HG03060 (cell line): ENCODE data around the gene SYTL5.

Experiments
- ATAC-seq: cut with Tn5 transposase; IDR thresholded peaks from one replicate; pipeline ENCODE4 v1.9.1; 2021; ENCODE audit warnings: low read depth, moderate number of reproducible peaks; ENCODE audit not compliant: unreplicated experiment

Gene SYTL5

DNA sequence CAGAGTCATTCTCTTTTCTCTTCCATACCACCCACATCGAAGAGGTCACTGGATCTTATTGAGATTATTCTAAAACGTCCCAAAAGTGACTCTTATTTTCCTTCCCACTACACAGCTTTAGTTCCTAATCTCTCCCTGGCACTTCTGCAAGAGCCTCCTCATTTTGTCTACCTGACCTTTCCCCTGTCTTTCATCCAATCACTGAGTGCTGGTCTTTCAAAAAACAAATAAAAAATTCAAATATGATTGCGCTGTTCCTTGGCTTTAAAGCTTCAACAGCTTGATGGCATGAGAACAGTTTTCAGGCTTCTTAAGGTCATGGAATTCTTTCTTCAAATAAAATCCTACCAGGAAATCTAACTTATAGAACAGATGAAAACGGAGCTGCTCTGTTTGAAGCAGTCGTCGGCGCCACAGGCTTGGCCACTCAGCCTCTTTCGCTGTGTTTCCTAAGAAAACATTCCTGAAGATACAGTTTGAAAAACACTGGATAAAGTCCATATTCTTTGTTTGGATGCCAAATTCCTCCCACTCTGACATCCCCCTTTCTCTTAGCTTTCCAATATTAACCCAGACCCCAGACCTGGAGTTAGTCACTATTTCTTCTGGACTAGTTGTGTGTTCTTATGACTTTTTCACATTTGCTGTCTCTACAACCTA, 12.5 kb downstream of the SYTL5 start:
- no peak for ATAC-seq

DNA sequence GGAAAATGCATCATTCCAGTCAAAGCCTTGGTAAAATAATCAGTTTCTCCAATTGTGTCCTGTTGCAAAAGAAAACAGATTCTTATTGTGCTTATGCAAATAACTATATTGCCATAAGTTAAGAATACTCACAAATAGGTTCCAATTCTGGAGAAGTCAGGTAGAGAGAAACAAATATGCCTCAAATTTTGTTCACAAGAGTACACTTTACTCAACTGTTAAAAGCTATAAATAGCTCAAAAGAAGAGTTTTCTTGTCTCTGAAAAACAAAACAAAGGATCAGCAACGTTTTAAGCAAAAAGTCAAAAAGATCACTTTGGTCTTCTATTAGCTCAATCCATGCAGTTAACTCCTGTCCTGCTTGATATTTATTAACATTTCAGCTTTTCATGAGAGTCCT, 21.9 kb downstream of the SYTL5 start:
- ATAC-seq: no peak

GRCh38 chrX:38036466-38036865, 30.1 kb downstream of the SYTL5 start:
- ATAC-seq: no peak

DNA sequence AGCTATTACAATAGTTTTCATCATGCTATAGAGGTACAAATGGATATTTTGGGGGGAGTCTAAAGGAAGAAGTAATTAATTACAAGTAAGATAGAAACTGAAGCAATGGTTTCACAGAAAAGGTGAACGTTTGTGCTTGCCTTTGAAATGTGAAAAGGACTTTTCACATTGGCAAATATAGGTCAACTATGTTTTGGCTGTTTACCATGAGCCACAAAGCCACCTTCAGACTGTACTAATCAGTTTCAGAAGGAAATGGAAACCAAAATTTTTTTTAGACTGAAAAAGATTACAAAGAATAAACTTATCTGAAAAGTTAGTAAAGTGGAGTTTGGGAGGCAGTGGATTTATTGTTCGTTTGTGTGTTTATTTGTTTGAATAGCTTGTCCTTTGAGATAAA, 32.1 kb downstream of the SYTL5 start:
- no peak for ATAC-seq

DNA sequence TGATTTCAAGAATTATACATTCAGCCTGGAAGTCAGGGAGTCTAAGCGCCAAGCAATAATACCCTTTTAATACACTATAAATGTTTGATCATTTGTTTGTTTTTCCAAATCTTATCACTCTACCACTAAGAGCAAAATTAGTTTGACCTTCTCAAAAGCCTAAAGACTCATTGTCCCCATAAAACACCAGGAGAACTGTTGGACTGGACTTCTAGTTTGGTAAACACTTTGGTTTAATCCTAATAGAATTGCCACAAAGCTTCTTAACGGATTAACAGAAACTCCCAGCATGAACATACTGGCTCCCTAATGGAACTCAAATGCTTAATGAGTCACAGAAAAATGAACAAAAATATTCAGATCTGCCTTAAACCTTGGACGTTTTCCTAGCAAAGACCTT, 34.9 kb downstream of the SYTL5 start:
- no peak for ATAC-seq

DNA sequence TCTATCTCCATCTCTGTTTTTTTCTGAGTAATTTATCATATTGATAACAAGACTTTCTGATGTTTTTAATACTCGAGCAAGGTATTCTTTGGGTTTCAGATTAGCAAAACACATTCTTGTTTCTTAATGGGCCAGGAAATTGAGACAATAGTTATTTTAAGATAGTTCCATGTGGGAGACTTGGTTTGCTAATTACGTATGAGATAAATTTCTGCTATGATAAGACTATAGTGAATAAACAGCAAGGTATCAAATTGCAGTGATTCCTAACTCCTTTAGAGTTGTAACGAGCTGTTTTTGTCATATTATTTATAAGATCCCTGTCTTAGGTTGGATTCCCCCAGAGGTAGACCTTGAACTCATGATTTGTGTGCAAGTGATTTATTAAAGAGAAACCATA, 38.3 kb downstream of the SYTL5 start:
- ATAC-seq: no peak

DNA sequence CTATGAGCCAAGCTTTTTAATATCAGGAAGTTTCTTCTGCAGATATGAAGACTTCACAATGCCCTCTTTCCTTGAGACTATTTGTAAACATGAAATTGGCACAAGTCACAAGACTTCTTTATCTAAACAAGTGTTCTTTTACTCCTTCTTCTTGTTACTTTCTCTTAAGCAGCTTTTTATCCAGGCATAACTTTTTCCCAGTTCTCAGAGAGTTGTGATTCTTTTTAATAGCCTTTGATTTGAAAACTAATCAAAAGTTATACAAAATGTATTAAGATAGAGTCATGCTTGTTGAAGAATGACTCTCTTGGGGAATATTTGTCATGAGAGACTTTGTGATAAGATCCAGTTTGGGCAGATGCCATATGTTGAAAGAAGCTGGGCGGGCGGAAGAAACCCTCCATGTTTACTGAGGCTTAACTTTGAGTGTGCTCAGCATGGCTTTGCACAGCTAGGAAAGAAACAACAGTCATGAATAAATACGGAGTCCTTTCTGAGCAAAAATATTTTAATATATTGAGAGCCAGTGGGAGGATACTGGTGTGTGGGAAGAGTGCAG, 39.3 kb downstream of the SYTL5 start:
- ATAC-seq: no peak

DNA sequence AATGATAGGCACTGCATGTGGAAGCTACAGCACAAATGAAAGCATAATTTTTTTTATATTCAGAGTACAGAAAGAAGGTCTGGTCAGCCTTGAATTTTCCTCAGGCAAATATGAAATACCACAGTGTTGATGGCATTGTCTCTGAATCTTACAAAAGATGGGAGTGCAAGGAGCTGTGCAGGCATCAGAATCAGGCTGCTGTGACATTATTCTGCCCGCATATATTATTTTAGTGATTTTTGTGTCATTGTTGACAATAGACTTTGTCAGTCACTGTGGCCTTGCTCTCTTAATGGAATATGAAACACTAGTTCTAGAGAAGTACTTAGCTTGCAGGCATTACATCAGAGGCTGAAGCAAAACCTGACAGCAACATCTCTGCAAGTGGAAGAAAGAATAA, 42.5 kb downstream of the SYTL5 start:
- no peak for ATAC-seq

- ATAC-seq: no peak
These were observed 44.5 kb downstream of the SYTL5 start for GRCh38 chrX:38050806-38051205.

DNA sequence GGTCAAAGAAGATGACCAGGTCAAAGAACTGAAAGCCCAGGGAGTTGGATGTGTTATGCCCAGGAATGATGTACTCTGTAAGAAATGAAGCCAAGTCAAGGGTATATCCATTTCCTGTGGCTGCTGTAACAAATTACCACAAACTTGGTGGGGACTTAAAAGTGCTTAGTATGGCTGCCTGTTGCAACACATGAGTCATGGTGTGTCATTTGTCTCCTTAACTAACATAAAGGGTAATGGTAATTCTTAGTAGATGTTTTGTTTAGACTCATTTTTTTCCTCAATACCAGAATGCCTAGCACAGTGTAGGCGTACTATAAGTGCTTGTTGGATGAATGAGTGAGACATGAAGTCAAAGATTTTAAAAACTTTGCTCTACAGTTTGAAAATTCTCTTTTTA, 45.7 kb downstream of the SYTL5 start:
- ATAC-seq: no peak

GRCh38 chrX:38055170-38055847, 49.0 kb downstream of the SYTL5 start:
- no peak for ATAC-seq

DNA sequence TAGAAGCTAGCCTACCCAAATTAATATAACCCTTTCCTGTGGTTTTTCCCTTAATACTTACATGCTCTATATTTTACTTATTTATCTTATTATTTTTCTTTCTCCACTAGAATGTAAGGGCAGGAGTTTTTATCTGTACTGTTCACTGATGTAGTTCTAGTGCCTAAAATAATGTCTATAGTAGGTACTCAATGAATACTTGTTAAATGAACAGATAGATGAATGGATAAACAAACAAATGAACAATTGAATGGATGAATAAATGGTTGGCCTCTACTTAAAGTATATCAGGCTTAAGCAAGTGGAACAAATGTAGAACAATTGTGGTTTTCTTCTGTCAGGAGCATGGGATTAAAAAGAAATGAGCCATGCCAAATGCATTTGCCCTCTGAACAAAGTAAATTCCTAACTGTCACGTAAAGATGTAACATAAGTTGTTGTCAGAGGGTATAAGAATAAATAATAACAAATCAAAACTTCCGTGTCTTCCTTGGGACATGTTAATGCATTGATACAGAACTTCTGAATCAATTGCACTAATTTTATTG, 54.1 kb downstream of the SYTL5 start:
- ATAC-seq: no peak

- no peak for ATAC-seq
These were observed 55.0 kb downstream of the SYTL5 start for GRCh38 chrX:38061335-38061734.

DNA sequence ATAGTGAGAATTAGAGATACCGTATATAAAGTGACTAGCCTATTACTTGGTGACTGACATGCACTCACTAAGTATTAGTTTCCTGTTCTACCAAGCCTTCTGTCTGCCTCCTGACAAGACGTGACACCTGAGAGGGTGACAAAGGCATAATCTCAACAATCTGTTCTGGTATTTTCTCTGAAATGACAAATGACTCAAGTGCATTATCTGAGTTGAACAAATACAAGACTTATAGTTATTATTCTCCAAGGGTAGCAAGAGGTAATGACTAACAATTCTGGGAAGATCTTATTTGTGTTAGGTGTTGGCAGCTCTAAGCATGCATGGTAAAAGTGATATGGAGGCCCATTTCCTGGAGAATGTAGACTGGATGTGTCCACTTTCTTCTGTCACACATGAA, 60.6 kb downstream of the SYTL5 start:
- no peak for ATAC-seq

- no peak for ATAC-seq
These were observed 62.9 kb downstream of the SYTL5 start for GRCh38 chrX:38069273-38069672.

DNA sequence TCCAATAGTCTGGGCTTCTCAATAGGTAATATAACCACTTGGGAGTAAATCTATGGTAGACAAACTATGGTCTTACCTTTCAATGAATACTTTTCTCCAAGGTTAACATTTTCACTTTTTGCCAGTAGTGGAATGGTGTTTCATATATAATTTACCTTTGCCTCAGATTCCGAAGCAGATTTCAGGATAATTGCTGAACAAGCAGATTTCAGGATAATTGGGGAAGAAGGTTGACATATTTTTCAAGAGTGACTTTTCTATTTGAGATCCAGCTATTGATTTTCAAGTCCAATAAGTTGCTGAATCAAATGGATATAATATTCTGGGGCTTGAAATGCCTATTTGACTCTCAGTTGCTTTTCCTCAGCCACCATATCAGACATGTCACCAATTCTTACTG, 63.6 kb downstream of the SYTL5 start:
- no peak for ATAC-seq

DNA sequence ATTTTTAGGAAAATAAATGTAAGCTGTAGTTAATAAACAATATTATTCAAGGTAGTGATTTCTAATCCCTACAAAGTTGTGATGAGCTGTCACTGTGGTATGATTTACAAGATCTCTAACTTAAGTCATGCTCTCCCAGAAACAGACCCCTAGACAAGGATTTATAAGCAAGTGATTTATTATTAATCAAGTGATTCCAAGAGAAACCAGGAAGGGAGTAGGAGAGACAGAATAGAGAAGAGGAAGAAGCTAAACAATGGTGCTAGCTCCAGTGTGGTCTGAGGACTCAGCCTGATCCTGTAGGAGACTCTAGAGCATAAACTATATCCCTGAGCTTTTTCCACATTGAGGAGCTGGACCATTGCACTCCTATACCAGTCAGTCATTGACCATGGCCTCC, 73.1 kb downstream of the SYTL5 start:
- ATAC-seq: no peak

- ATAC-seq: no peak
These were observed 74.5 kb downstream of the SYTL5 start for GRCh38 chrX:38080808-38081207.

DNA sequence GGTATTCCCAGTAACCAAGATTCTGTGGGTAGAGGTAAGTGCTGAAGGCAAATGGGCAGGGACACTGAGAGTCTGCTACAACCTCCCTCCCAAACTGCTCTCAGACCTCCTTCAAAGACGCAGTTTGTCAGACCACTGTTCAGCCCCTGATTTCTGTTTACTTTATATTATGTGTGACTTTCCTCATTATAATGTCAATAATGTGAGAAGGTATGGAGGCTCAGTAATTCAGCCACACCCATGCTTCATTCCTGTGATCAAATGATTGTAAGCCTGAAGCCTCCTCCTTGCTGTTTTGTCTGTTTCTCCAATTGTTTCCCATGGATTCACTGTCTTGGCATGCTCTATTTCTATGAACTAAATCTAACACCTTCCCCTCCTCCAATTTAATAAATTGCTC, 75.6 kb downstream of the SYTL5 start:
- no peak for ATAC-seq

GRCh38 chrX:38082309-38082708, 76.0 kb downstream of the SYTL5 start:
- ATAC-seq: no peak

GRCh38 chrX:38085813-38086212, 79.5 kb downstream of the SYTL5 start:
- ATAC-seq: no peak
